Stimulated activated CD4-positive, alpha-beta T cell treated with anti-CD3 and anti-CD28 coated beads, Interleukin-2, amount 100 ng/mL, for 48 hours (primary cell): ENCODE measurements around the gene TMPRSS3.
A peak's percentile ranks its signal among the peaks of the same experiment; 100 is the strongest.

Experiments used
- DNase-seq, 2 donors: peaks; one replicate each; pipeline ENCODE4 v3.0.0-alpha.2; 2020

TMPRSS3 gene

GRCh38 chr21:42386034-42386591, 9.7 kb downstream of the TMPRSS3 start:
- no peak for DNase-seq

GRCh38 chr21:42385619-42386018, 10.2 kb downstream of the TMPRSS3 start:
- no peak for DNase-seq

DNA sequence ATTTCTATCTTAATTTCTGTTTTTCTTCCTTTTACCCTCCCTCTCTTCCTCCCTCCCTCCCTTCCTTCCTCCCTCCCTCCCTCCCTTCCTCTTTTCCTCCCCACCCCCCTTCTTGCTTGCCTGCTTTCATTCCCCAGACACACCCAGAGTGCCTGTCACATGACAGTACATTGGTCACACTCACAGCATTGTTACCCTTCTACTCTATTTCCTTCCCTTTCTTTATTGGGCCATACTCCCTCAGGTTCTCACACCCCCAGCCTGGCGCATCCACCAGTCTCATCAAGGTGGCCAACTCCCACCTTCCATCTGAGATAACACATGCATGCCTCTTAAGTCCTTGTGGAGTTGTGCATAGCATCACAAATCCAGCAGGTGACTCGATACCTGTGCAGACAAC, 10.9 kb downstream of the TMPRSS3 start:
- DNase-seq, result no peak

GRCh38 chr21:42384156-42384945, 11.5 kb downstream of the TMPRSS3 start:
- DNase-seq, result no peak

GRCh38 chr21:42383331-42383730, 12.5 kb downstream of the TMPRSS3 start:
- no peak for DNase-seq

DNA sequence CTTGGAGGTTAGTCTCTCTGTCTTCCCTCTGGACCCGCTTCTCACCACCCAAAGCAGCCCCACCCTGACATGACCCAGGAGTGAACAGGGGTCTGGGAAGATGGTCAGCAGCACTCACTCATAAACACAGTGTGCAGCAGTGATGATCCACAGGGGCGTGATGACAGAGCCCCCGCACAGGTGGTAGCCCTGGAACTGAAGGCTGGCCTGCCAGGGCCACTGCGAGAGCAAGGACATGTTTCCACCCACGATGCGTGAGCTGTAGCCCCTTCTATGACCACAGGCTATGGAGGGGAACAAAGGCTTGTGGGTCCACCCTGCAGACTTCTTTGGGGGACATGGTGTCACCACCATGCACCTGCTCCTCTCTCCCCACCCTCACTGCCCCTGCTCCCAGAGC, 12.9 kb downstream of the TMPRSS3 start:
- DNase-seq, result no peak

- DNase-seq, result no peak
These were observed 14.4 kb downstream of the TMPRSS3 start for GRCh38 chr21:42381347-42381984.

DNA sequence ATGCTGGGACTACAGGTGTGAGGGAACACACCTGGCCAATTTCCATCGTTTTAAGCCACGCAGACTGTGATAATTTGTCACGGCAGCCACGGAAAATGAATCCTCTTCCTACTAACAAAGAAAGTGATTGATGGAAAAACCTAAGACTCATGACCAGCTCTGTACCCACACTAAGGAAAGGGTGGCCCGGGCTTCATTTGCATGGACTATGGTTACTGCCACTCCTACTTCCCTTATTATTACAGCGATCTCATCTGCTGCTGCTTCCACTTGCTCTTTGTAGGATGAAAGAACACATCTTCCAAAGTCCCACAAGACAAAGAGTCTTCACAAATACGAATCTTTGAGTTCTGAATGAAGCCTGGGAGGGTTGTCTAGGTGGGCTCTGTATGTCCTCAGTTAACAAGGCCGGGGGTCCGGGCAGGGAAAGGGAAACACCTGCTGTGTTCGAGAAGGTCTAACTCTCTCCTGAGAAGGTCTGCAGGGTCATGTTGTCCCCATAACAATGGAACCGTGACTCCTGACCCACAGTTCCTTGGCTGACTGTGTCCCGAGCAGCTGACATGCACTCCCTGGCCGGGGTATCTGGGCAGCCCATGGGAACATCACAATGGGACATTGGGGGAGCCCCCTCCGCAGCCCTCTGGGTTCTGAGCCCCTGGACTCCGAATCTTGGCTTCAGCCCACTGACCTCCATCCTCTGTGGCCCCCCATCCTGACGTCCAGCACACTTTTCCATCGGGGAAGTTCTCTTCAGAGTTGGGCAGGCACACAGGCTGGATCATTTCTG, 16.2 kb downstream of the TMPRSS3 start:
- DNase-seq, result no peak

DNA sequence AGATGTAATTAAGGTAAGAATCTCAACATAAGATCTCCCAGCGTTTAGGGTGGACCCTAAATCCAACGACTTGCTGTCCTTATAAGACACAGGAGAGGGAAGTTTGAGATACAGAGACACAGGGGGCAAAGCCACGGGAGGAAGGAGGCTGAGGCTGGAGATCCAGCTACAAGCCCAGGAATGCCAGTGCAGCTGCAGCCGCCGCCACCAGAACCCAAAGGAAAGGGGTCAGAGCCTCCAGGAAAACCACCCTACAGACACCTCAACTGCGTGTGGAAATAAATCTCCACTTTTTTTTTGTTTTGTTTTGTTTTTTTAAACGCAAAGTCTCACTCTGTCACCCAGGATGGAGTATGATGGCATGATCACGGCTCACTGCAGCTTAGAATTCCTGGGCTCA, 17.4 kb downstream of the TMPRSS3 start:
- DNase-seq, result no peak

DNA sequence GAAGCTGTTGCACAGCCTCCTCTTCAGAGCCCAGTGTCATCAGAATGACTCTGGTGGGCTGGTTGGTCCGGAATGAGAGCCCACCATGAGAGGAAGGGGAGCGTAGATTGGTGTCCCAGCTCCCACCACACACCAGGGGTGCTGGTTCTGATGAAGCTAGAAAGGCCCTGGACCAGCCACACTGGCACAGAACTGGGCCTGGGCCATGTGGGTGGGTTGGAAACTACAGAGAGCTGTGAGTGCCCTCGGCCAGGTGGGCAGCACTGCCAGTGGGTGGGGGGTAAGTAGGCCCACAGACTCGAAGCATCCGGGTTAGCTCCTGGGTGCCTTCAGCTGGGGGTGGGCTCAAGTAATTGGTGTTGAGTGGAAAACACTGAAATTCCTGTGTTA, 17.9 kb downstream of the TMPRSS3 start:
- DNase-seq, result no peak

DNA sequence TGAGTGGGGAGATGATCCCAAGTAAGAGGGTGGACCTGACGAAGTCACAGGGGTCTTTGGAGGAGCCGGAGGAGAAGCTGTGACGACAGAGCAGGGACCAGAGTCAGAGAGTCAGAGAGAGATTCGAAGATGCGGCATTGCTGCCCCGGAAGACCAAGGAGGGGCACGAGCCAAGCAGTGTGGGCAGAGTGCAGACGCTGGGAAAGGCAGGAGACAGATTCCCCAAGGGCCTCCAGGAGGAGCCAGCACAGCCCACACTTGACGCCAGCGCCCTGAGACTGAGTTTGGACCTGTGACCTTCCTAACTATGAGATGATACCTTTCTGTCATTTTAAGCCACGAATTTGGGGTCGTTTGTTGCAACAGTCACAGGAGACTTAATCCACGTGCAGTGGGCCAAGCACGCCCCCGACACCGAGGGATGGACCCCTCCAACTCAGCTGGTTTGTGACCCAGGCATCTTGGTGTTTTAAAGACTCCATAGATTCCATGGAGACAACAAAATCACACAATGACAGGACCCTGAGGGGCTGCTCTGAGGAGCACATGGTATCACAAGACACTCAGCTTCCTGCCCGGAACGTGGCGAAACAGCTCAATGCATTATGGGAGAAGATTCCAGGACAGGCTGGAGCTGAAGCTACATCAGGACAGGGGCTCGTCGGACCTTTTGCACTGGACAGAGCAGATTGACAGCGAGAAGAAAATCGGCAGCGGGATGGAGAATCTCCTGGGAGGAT, 18.5 kb downstream of the TMPRSS3 start:
- DNase-seq, result no peak

DNA sequence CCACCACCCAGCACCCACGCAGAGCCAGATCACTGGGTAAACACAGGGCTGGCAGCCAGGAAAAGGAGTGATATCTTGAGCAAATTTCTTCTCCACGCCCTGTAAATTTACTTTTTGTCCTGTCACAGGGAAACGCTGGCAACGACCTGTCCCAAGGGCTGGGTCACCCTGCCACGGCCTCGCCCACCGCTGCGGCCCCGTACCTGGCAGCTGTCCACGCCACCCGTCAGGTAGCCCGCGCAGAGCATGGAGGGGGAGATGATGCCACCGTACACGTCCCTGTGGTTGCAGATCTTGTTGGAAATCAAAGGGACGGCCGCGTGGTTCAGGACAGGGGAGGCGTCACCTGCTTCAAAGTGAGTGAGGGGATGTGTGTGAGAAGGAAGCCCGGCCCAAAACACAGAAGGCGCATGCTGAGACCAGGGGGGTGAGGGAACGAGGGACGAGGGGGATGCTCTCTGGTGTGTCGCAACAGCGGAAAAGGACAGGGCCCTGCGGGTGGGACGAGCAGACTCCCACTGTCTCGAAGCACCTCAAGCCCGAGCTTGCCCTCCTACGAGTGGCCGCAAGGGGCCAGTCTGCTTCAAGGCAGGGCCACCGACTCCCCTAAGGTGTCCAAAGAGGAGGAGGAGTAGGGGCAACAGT, 19.4 kb downstream of the TMPRSS3 start:
- DNase-seq, result no peak

GRCh38 chr21:42375966-42376337, 19.9 kb downstream of the TMPRSS3 start:
- DNase-seq, result no peak

DNA sequence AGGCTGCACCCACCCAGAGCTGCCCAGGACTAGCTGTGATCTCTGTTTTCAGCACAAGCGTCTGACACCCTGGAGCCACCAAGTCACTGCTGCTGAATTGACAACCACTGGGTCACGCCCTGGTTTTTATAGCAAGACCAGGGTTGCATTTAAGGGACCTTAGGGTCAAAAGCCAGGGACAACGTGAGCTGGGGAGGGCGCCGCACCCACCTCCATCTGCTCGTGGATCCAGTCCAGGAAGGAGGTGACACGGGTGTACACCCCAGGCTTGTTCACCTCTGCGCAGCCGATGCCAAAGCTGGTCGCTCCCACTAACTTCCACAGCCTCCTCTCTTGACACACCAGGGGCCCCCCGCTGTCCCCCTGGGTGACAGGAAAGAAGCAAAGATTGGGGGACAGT, 20.3 kb downstream of the TMPRSS3 start:
- DNase-seq, result no peak

DNA sequence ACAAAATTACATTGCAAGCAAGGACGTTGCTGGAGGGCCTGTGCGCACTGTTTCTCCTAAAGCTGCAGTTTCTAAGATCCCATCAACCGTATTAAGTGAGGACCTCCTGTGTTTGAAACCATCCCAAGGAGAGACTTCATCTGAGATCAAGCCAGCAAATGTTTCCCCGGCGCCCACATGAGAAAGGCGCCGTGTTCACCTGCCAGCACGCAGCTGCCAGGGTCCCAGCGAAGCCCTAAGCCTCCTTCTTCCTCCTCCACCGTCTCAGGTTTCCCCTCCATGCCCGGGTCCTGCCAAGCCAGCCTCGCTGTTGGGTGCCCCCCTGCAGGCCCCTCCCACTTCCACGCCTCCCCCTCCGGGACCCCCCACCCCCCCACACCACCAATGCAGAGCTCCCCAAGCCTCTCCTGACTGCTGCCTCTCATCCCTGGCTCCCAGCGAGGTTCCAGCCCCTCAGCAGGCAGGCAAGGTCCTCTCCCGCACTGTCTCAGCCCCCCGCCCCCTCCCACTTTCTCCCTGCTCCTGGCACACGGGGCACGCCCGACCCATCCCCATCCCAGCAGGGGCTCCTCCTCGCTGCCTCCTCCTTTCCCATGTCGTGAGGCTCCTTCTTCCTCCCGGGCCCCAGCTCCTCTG, 20.9 kb downstream of the TMPRSS3 start:
- no peak for DNase-seq

GRCh38 chr21:42374457-42374856, 21.4 kb downstream of the TMPRSS3 start:
- DNase-seq, result no peak

GRCh38 chr21:42373908-42374455, 21.9 kb downstream of the TMPRSS3 start:
- no peak for DNase-seq

DNA sequence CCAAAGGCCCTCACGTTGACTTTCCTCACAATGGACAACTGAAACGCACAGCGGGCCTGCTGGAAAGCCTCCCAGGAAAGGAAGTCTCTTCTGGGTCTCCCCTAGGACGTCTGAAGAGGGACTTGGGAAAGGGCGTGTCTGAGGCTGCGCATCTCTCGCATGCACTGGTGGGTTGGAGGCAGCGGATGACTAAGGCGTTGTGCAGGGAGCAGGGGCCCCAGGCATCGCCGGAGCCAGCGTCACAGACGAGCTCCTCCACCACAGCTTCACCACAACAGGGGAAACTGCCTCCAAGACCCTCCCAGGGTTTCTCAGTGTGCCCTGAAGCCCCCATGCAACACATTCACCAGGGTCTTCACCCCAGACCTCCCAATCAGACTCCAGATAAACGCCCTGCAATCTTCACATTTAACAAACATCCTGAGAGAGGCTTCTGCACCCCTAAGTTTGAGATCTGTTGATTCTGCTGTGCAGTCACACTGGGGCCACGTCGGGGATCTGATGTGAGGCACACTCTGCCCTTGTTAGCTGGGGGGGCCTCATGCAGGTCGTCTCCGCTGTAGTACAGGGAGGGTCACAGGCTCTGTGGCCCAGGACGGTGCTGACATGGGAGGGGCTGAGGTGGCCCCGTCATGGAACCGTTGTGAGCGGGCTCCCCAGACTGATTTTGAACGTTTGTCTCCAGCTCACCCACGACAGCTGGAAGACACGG, 22.5 kb downstream of the TMPRSS3 start:
- DNase-seq, result peak in 1 of 2 donors; percentile 47

- DNase-seq, result no peak
These were observed 24.8 kb downstream of the TMPRSS3 start for GRCh38 chr21:42370894-42371654.

DNA sequence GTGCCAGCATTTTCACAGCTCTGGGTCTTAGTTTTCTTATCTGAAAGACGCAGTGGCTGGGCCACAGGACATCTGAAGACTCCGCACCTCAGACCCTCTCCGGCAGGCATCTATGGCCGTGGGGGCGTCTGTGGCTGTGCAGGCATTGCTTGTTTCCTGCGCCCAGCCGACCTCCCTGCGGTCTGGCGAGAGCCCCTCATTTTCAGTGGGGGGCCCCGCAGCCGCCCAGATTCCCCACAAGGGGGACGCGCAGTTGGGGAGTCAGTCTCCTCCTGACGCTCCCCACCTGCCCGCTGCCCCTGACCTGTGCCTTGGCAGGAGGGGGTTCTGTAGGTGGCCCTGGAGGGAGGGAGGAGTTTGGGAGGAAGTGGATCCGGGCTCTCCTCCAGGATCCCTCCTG, 26.0 kb downstream of the TMPRSS3 start:
- no peak for DNase-seq
